Activated naive CD4-positive, alpha-beta T cell treated with anti-CD3 and anti-CD28 coated beads, Interleukin-2, amount 50 U/mL, for 24 hours (primary cell): ENCODE results near the gene ITGA7.

Experiments
- H3K27ac Mint-ChIP-seq: one replicate; pipeline ENCODE4 v1.8.0; 2021; ENCODE audit warnings: mild to moderate bottlenecking, mixed read lengths
- H3K27me3 Mint-ChIP-seq: one replicate; pipeline ENCODE4 v1.8.0; 2021; ENCODE audit warnings: mixed read lengths
- H3K36me3 Mint-ChIP-seq: one replicate; pipeline ENCODE4 v1.8.0; 2021; ENCODE audit warnings: mixed read lengths
- H3K4me1 Mint-ChIP-seq: one replicate; pipeline ENCODE4 v1.8.0; 2021; ENCODE audit warnings: mixed read lengths
- H3K4me3 Mint-ChIP-seq: one replicate; pipeline ENCODE4 v1.8.0; 2021; ENCODE audit warnings: mild to moderate bottlenecking, mixed read lengths
- H3K9me3 Mint-ChIP-seq: one replicate; pipeline ENCODE4 v1.8.0; 2021; ENCODE audit warnings: mixed read lengths

ITGA7 gene

DNA sequence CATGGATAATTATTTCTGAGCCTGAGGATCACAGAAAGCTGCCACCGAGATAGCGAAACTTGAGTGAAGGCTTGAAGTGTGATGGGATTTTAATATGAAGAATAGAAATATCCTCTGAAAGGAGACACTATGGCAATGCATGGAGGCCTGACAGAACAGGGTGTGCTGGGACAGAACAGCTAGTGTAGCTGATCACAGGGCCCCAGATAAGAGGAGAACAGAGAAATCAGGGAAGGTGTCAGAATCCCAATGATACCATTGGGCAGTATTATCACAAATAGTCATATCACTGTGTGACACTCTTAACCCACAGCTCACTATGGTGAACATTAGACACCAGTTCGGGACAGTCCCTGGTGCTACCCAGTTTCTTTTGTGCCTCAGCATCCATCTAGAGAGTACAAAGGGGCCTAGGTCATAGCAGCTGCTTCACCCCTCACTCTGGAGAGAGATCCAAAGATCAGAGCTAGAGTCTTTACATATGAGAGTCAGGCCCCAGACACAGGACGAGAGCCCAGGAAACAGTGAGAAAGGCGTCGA lies 71.5 kb downstream of the ITGA7 start:
- H3K4me3 Mint-ChIP-seq = no peak overlapping the region
- no peak overlapping the region for H3K27ac Mint-ChIP-seq

More for the DNA sequence above, 71.5 kb downstream of the ITGA7 start:
- peaks cover 8% of the 10 kb centered on the region for H3K4me1 Mint-ChIP-seq
- H3K9me3 Mint-ChIP-seq = no peaks in the 10 kb centered on the region
- H3K36me3 Mint-ChIP-seq = no peaks in the 10 kb centered on the region
- peaks cover 8% of the 10 kb centered on the region for H3K27me3 Mint-ChIP-seq
